ENCODE data around the gene NCKIPSD.

- TF ChIP-seq CTCF (IDR thresholded peaks at IDR 0.05), result no peak
- no peak for TF ChIP-seq EP300 (IDR thresholded peaks at IDR 0.05)
These were observed 40.6 kb downstream of the NCKIPSD start for GRCh38 chr3:48644898-48645760.

Measured in sigmoid colon (tissue), 4 donors.